NCI-H187 (cell line): ENCODE results near the gene TMEM139.
A peak's percentile ranks its signal among the peaks of the same experiment; 100 is the strongest.
"Not testable (repeated sequence)": the region's sequence is repeated elsewhere in the genome, so short reads cannot be mapped to it uniquely, and the experiment has no call there.

ENCODE experiments used
- DNase-seq, 2 experiments: peaks; one replicate each; lab custom pipeline; 2025; lab: John Stamatoyannopoulos, UW

TMEM139 gene

DNA sequence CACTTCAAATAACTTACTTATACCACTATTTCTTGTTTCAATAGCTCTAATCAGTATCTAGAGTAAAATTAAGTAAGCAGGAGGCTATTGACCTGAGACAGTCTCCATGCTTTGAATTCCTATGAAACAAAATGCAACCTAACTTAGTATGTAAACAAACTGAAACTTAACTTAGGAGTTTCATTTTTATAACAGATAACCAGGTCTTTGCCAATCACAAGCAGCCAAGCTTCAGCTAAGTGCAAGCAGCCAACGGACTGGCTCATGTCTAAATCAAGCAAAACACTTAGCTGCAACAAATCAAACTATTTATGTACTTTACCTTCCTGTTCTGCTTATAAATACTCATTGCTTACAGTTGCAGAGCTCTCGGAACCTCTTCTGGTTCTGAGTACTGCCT, 25.9 kb upstream of the TMEM139 start:
- no peak for DNase-seq

DNA sequence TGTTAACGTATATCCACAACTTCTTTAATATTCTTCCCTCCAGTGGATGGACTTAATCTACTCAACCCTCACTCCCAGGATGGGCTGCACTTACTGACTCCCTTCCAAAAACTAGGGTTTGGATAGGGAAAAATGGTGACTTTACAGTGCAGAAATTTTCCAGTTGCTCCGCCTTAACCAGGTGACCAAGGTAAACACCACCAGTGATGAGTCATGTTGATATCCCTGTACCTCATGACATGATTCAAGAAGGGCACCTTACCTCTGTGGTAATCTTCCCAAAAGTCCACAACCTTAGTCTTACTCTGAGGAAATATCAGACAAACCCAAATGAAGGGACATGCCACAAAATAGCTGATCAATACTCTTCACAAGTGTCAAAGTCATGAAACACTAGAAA, 25.0 kb upstream of the TMEM139 start:
- DNase-seq: no peak

DNA sequence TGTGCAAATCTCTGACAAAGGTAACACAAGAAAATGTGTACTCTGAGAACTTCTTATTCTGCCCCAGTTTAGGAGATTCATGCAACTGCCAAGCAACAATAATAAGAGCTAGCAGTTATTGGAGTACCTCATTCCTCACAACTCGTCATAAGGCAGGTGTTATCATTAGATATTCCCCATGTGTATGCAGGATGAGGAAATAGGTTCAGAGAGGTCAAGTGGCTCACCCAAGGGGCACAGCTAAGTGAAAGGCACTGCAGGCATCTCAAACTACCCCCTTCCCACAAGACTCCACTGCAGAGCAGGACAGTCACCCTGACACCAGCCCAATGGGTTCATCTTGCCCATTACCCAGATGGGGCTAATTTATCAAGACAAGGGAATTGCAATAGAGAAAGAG, 22.9 kb upstream of the TMEM139 start:
- DNase-seq: no peak

DNA sequence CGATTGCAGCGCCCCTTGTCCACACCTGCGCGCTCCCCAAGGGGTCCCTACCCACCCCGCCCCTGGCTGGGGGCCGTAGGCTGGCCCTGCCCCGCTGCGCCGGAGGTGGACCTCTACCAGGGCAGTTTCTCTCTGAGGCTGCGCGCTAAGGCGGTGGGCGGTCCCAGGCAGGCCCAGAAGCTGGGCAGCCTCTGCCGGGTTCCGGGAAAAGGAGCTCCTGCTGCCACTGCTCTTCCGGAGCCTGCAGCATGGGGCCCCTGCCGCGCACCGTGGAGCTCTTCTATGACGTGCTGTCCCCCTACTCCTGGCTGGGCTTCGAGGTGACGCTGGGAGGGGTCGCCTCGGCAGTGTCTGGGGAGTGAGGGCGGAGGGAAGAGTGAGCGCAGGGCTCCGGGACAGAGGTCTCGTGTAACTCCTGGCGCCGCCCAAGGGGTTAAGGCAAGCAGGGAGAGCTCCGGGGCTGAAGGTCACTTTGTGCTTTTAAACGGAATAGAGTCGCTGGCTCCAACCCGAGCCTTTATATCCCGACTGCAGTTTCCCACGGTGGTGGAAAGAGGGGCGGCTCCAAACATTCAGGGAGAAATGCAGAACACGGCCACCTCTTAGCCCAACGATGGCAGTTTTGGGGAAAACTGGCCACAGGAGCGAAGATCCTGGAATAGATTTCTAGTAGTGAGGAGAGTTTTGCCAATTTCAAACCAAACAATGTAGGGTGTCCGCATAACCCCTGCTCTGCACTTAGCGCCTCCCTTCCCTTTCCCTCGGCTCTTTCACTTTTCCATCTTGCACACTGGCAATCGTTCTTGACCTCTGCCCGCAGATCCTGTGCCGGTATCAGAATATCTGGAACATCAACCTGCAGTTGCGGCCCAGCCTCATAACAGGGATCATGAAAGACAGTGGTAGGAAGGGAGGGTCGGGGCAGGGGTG, 21.2 kb upstream of the TMEM139 start, which contains the start of gene GSTK1:
Gene GSTK1 (plus strand): TSS at position 176 of the 930 bp plus-strand sequence. CDS start 73 bp downstream, at position 249.
- DNase-seq: no peak

DNA sequence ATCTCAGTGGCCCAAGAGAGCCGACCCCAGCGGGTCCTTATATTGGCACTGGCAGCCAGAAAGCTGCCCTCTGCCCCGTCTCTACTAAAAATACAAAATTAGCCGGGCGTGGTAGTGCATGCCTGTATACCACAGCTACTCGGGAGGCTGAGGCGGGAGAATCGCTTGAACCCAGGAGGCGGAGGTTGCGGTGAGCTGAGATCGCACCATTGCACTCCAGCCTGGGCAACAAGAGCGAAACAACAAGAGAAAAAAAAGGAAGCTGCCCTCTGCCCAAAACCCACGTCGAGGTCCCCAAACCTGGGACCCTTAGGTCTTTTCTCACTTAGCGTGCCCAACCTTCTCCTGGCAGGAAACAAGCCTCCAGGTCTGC, 20.6 kb upstream of the TMEM139 start:
- not testable (repeated sequence) for DNase-seq

DNA sequence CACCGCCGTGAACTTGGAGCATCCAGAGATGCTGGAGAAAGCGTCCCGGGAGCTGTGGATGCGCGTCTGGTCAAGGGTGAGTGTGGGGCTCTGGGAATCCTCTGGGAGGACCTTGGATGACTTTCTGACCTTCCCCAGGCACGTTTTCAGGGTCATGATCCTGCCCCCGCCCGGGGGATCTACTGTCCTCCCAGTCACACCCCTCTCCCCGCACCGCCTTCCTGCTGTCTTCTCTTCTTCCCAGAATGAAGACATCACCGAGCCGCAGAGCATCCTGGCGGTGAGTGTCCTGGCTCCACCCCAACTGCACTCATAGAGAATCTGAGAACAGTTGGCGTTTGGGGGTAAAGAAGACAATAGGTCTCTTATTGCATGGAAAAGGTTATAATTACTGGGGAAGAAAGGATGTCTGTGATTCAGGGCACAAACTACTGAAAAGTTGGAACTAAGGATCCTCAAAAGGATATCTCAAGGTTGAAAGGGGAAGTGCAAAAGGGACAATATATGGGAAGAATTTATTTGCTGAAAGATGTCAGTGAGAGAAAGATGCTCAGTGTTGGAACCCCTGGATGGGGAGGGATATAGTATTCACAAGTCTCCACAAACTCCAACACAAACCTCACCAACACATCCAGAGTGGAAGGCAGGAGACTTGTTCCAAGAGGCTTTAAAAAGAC, 19.6 kb upstream of the TMEM139 start:
- DNase-seq: no peak

DNA sequence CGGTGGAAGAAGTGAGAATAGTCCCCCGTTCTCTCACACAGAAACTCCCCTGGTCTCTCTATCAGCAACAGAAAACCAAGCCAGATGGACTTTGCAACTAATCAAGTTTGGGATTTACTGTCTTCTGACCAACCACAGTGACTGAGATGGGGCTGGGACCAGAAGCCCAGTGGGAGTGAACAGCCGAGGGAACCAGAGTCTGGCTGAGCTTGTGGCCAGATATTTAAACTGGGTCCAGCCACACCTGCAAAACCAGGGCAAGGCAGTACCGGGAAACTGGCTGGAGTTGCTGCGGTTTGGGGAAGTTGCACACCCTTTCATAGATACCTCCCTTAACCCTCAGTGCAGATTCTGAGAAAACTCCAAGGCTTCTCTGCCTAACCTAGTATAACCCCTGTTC, 15.5 kb upstream of the TMEM139 start:
- no peak for DNase-seq

DNA sequence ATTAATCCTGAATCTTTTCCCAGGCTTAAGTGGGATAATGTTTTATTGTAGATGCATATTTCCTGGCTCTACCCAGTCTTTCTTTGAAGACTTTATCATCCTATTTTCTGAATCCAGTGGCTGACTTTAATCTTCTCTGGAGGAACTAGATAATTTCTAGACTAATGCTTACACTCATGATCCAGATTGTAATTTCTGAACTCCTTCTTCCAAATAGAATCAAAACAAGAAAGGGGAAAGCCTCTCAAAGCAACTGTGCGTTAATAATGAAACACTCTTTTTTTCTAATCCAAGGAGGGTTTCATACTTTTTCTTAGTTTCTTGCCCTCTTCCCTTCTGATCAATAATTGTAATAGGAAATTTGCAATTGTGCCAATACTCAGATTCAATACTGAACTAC, 13.5 kb upstream of the TMEM139 start:
- DNase-seq: no peak

DNA sequence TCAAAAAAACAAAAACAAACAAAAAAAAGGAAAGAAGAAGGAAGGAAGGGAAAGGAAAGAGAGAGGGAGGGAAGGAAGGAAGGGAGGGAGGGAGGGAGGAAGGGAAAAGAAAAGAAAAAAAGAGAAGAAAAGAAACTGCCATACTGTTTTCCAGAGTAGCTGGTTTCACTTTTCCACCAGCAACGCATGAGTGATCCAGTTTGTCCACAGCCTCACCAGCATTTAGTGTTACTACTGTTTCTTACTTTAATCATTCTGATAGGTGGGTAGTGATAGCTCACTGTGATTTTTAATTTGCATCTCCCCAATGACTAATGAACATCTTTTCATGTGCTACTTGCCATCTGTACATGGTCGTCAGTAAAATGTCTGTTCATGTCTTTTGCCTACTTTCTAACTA, 11.9 kb upstream of the TMEM139 start:
- DNase-seq: no peak

DNA sequence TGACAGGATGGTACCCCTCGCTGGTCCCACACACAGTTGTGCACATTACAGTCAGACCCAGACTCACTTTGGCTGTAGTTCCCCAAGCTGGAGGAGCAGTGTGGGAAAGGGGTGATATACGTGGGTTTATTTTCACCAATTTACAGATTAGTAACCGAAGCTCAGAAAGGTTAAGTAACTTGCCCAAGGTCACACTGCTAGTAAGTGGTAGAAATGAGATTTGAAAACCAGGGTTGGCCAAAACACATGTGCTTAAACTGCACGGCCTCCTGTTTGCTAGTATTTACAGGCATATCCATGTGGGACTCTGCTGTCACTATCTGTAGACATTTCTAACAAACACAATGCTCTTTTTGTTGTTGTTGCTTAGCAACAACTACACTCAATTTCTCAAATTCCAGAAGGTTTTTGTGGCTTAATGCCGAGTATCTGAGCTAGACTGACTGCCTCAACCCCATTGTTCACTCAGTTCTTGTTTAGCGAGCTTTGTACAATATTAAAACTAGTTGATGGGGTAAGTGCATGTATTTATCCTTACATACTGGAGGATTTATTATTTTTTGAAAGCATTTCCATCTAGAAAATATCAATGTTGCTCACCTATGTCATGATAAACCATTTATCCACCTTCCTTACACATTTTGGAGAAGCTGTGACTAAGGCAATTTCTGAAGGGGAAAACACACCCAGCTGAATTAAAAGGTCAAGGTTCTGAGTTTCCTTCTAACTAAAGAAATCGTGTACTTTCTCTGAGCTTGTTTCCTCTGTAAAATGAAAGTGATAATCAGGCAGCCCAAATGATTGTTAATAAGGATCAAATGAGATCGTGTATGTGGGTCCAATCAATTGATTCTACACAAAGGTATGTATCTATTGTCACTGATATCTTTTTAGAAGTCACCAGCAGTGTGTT, 5.3 kb upstream of the TMEM139 start:
- no peak for DNase-seq

DNA sequence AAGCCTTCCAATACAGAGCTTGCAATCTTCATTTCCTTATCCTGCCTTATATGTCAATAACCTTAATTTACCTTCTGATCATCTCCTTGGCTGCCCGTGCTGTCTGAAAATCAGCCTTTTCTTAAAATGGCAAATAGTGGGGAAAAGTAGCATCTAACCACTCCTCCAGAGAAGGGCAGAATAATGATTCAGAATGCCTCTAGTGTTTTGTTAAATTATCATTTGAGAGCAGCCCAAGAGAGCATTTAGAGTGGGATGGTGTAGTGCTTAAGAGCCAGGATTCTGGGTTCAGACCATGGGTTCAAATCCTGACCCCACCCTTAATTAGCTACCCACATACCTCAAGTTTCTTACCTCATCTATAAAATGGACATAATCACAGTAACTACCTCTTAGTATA, 4.6 kb upstream of the TMEM139 start:
- no peak for DNase-seq

DNA sequence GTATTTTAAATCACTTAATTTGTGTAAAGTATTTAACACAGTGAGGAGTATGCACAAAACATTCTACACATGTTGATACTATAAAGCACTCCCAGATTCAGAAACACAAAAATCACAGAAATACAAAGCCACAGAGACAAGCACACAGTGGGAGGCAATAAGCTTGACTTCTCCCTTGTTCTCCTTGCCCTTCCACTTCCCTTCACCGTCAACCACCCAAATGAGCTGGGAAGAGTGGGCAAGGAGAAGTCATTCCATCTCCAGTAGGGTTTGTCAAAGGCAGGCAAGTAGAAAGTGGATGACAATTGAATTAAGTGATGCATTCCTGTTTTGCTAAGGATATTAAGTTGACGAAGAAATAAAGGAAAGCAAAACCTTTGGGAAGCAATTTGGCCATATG, 4.2 kb upstream of the TMEM139 start:
- no peak for DNase-seq

DNA sequence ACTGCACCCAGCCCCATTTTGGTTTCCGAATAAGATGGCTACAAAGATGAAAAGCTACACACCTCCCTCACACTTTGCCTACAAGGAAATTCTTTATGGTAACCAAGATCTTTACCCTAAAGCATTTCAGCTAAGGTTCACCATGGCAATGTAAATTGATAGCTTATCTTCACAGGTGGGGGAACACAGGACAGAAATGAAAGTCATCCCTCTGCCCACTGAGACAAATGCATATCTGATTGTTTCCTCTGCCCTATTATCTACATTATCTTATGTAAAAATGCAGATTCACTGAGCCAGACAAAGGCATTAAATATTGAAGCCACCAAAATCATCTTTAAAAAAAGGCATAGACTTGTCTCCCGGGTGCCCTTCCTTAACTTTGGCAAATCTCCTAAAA, 3.2 kb upstream of the TMEM139 start:
- no peak for DNase-seq

DNA sequence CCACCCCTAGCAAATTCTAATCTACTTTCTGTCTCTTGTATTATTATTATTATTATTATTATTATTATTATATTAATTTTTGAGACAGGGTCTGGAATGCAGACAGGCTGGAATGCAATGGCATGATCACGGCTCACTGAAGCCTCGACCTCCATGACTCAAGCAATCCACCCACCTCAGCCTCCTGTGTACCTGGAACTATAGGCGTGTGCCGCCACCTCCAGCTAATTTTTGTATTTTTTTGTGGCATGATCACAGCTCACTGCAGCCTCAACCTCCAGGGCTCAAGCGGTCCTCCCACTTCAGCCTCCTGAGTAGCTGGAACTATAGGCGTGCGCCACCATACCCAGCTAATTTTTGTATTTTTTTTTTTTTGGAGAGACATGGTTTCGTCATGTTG, 2.6 kb upstream of the TMEM139 start:
- no peak for DNase-seq

DNA sequence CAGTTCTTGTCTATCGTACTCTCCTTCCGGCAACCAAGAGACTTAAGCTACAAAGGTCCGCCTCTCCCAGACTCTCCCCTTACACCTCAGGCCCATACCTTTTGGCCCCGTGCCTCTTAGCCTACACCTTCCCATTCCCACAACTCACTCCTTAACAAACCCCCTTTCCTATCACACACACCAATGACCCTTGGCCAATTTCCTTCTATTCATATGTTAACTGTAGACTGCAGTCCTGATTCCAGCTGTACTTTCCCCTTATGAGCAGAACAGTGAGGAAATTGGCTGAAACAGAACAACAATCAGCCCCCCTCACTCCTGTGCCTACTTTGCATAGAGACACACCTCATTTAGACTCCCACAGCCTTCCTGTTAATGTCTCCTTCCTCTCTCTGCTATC, 1.4 kb upstream of the TMEM139 start:
- no peak for DNase-seq

DNA sequence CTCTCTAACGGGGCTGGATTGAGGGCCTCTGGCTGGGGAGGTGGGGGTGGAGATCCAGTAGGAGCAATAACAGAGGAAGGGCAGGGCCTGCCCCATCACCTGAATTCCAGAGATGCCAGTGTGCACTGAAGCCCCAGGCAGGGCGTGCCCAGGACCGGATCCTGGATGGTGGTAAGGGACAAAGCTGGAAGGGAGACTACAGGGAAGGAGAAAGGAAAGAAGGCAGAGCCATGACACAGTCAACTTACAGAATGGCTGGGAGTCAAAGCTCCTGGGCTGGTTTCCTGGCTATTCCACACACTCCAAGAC, 666 bp downstream of the TMEM139 start:
- no peak for DNase-seq

DNA sequence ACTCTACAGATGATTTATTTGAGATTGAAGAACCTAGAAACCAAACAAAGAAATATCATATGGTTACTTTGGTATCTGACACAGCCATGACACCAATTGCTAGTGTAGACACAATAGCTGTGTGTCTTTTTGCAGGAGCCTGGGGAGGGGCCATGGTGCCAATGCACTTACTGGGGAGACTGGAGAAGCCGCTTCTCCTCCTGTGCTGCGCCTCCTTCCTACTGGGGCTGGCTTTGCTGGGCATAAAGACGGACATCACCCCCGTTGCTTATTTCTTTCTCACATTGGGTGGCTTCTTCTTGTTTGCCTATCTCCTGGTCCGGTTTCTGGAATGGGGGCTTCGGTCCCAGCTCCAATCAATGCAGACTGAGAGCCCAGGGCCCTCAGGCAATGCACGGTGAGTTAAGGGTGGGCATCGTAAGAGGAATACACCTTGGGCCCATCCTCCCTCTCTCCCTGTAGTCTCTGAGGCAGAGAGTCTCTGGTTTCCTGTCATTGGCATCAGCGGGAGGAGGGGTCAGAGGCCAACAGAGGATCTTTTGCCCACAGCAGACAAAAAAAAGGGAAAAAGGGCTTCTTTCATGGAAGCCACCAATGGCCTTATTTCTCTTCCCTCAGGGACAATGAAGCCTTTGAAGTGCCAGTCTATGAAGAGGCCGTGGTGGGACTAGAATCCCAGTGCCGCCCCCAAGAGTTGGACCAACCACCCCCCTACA, 1.2 kb downstream of the TMEM139 start:
- no peak for DNase-seq

DNA sequence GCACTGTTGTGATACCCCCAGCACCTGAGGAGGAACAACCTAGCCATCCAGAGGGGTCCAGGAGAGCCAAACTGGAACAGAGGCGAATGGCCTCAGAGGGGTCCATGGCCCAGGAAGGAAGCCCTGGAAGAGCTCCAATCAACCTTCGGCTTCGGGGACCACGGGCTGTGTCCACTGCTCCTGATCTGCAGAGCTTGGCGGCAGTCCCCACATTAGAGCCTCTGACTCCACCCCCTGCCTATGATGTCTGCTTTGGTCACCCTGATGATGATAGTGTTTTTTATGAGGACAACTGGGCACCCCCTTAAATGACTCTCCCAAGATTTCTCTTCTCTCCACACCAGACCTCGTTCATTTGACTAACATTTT, 1.7 kb downstream of the TMEM139 start:
- DNase-seq: no peak

DNA sequence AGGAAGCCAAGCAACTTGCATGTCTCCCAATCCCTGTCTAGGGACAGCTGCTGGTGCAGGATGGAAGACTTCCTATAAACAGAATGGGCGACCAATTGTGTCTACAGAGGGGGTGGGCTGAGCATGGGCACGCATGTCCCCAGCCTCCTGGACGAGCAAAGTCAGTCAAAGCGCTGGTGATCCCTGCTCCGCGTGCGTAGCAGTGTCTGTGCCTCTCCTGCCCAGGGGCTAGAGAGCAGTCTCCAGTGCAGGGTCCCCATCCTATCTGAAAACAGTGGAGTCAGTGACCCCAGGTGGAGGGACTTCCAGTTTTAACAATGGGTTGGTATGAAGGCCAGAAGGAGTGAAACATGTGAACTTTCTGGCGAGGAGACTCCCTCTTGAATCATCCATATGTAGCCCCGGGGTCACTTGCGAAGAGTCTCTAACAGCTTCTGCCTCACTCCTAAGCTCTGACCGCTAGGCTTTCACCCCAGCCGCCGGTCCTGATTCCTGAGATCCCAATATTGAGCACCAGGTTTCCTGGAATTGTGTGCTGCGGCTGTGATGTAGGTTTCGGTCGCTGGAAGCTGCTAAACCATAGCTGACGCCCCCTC, 2.7 kb downstream of the TMEM139 start:
- no peak for DNase-seq

DNA sequence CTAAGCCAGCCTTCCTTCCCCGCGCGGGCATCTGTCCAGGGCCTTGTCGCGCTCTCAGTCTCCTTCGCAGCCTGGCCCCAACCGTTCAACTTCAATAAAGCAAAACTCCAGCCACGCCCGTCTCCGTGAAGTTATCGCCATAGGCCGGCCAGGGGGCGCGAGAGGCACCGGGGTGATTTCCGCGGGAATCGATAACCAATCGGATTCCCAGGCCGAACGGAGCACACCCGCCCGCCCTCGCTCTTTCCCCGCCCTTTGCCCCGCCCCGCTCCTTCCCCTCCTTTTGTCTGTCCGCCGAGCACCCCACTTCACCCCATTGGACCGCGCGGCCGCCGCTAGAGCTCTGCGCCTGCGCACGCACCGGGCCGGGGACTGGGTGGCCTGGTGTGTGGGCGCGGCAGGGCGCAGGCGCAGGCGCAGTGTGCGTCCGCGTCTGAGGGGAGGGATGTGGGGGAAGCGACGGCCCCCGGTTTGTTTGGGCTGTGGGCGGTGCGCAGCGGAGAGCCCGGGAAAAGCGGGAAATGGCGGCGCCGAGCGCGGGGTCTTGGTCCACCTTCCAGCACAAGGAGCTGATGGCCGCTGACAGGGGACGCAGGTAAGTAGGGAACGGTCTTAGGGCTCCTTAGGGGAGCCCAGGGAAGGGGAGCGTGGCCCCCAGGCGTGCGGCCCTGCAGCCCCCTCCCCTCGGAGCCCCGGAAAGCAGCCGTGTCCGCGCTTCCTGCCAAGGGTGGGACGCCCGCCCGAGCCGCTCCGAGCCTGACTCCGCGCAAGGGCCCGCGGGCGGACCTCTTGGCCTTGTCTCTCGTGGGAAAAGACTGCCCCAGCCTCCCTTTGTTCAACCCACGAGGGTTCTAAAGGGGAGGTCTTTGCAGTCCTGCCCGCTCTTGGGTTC, 3.4 kb downstream of the TMEM139 start, which contains the start of gene CASP2:
Gene CASP2 (plus strand): TSS at position 417 of the 892 bp plus-strand sequence. CDS start 105 bp downstream, at position 522.
- DNase-seq: peak; percentile 95 to 96
